Measurements from ENCODE around the gene GNA14. TPM values are rescaled to one million over a fixed set of nuclear protein-coding genes. Genes with fewer than 3 reads are reported as not detected.

GNA14 gene
- total and polyA plus RNA-seq, 8 donors: 4.3 to 12.8 (median 10.1) TPM

GRCh38 chr9:77511525-77511924 lies 136.6 kb downstream of the GNA14 start:
- Histone ChIP-seq H3K9me3 (no peaks in the 10 kb centered on the region), H3K4me1 (peaks cover 0 to 7% of the 10 kb centered on the region in 2 donors), H3K36me3 (no peaks in the 10 kb centered on the region), H3K27me3 (no peaks in the 10 kb centered on the region), H3K4me3 (no peak overlapping the region), H3K27ac (no peak overlapping the region)
- no peak for TF ChIP-seq CTCF (IDR thresholded peaks at IDR 0.05)
- ATAC-seq (no peak), DNase-seq (no peak)
- intact Hi-C loops (cut with DNase I): no loop called here

GRCh38 chr9:77510666-77511065 lies 137.5 kb downstream of the GNA14 start:
- Histone ChIP-seq H3K27ac (no peak overlapping the region), H3K27me3 (no peaks in the 10 kb centered on the region), H3K9me3 (no peaks in the 10 kb centered on the region), H3K4me1 (peaks cover 0 to 7% of the 10 kb centered on the region in 2 donors), H3K36me3 (no peaks in the 10 kb centered on the region), H3K4me3 (no peak overlapping the region)
- no peak for TF ChIP-seq CTCF (IDR thresholded peaks at IDR 0.05)
- intact Hi-C loops (cut with DNase I): no loop called here
- ATAC-seq: no peak
- DNase-seq: no peak

- H3K4me3 ChIP-seq: no peak overlapping the region
- no peaks in the 10 kb centered on the region for H3K4me1 ChIP-seq
- no peaks in the 10 kb centered on the region for H3K27me3 ChIP-seq
- intact Hi-C loops (cut with DNase I): no loop called here
- no peak for TF ChIP-seq CTCF (IDR thresholded peaks at IDR 0.05)
- DNase-seq (peak in 2 of 4 donors; percentile 54 to 78), ATAC-seq (no peak)
- no peaks in the 10 kb centered on the region for H3K36me3 ChIP-seq
- no peaks in the 10 kb centered on the region for H3K9me3 ChIP-seq
- no peak overlapping the region for H3K27ac ChIP-seq
Observed at GRCh38 chr9:77508396-77508795, 139.7 kb downstream of the GNA14 start.

GRCh38 chr9:77507212-77507961 lies 140.7 kb downstream of the GNA14 start:
- no peaks in the 10 kb centered on the region for H3K27me3 ChIP-seq
- no peaks in the 10 kb centered on the region for H3K36me3 ChIP-seq
- peak; percentile 52 for ATAC-seq
- intact Hi-C loops (cut with DNase I): no loop called here
- H3K9me3 ChIP-seq: no peaks in the 10 kb centered on the region
- peak in 2 of 4 donors; percentile 89 to 93 for DNase-seq
- no peaks in the 10 kb centered on the region for H3K4me1 ChIP-seq
- H3K4me3 ChIP-seq: no peak overlapping the region
- TF ChIP-seq CTCF (IDR thresholded peaks at IDR 0.05): no peak
- no peak overlapping the region for H3K27ac ChIP-seq

GRCh38 chr9:77505232-77505631 lies 142.9 kb downstream of the GNA14 start:
- ATAC-seq: no peak
- no peak for DNase-seq
- TF ChIP-seq CTCF (IDR thresholded peaks at IDR 0.05): no peak
- intact Hi-C loops (cut with DNase I): no loop called here
- H3K9me3 ChIP-seq: no peaks in the 10 kb centered on the region
- no peaks in the 10 kb centered on the region for H3K36me3 ChIP-seq
- no peaks in the 10 kb centered on the region for H3K4me1 ChIP-seq
- no peaks in the 10 kb centered on the region for H3K27me3 ChIP-seq
- no peak overlapping the region for H3K4me3 ChIP-seq
- H3K27ac ChIP-seq: no peak overlapping the region
